GM12878 (cell line): ENCODE data around the gene CSK. TPM values are rescaled to one million over a fixed set of nuclear protein-coding genes. Genes with fewer than 3 reads are reported as not detected.
A peak's percentile ranks its signal among the peaks of the same experiment; 100 is the strongest.

Experiments used
- ATAC-seq: fragments of 200-7000 bp; cut with Tn5 transposase; 3 replicates; pipeline ENCODE4 v1.9.1; 2020; ENCODE audit warnings: mild to moderate bottlenecking, moderate library complexity
- BruUV-seq: library from RNA; stranded (reverse); fragments of 400-500 nt; replicated peaks from 2 replicates; lab custom pipeline; 2021; lab: Mats Ljungman, UMichigan
- CTCF ChIA-PET: fragments of 300-600 bp; sonication (Branson Sonifier 250); formaldehyde crosslinking; extraction: SDS; loops from one replicate; lab custom pipeline; 2021; ENCODE audit warnings: inconsistent platforms; lab: Yijun Ruan, JAX
- POLR2A ChIA-PET: fragments of 350-600 bp; formaldehyde crosslinking; extraction: SDS; loops from one replicate; lab custom pipeline; 2021; ENCODE audit warnings: inconsistent platforms; lab: Charles Lee
- RAD21 ChIA-PET: fragments of 300-600 bp; sonication (Branson Sonifier 250); formaldehyde crosslinking; loops from one replicate; lab custom pipeline; 2023; ENCODE audit warnings: antibody characterized with exemption; ENCODE audit not compliant: unreplicated experiment; lab: Charles Lee
- SMC1A ChIA-PET: fragments of 300-600 bp; sonication (Branson Sonifier 250); formaldehyde crosslinking; loops from one replicate; lab custom pipeline; 2023; ENCODE audit not compliant: unreplicated experiment, uncharacterized antibody; lab: Charles Lee
- DNase-seq: peaks from one replicate; pipeline ENCODE4 v3.0.0-alpha.2; 2011; ENCODE audit warnings: low read depth, low spot score
- FAIRE-seq: peaks from 3 replicates; lab custom pipeline; 2011; peaks lifted over from hg19 to GRCh38; lab: Jason Lieb, UNC
- H2AFZ ChIP-seq: 2 replicates; pipeline ENCODE4 v1.6.0; 2011; ENCODE audit warnings: low read depth, low read length, control low read depth; ENCODE audit not compliant: control insufficient read depth
- H3K27ac ChIP-seq: 2 replicates; pipeline ENCODE4 v1.5.1; 2011; ENCODE audit warnings: control low read depth; ENCODE audit not compliant: control insufficient read depth, insufficient read depth
- H3K27me3 ChIP-seq, 2 experiments: replicated peaks in 1 of 2; 2 replicates each; pipeline versions ENCODE4 v1.6.0 to v1.6.1; 2011; ENCODE audit warnings: low read length in 1 of 2; ENCODE audit not compliant: control insufficient read depth in 2 of 2, insufficient read depth in 2 of 2
- H3K36me3 ChIP-seq, 2 experiments: 2 replicates each; pipeline ENCODE4 v1.5.1; 2011; ENCODE audit warnings: low read length in 1 of 2; ENCODE audit not compliant: control insufficient read depth in 2 of 2, insufficient read depth in 2 of 2
- H3K4me1 ChIP-seq: 2 replicates; pipeline ENCODE4 v1.6.1; 2011; ENCODE audit warnings: mild to moderate bottlenecking, low read length, moderate library complexity, mixed read lengths; ENCODE audit not compliant: control insufficient read depth, insufficient read depth
- H3K4me2 ChIP-seq: 2 replicates; pipeline ENCODE4 v1.6.0; 2011; ENCODE audit warnings: control low read depth; ENCODE audit not compliant: control insufficient read depth, insufficient read depth
- H3K4me3 ChIP-seq: fragments of 200-600 bp; sonication (generic); 2 replicates; pipeline ENCODE4 v1.5.1; 2016
- H3K79me2 ChIP-seq: 2 replicates; pipeline ENCODE4 v1.6.0; 2011; ENCODE audit warnings: low read length; ENCODE audit not compliant: control insufficient read depth, insufficient read depth
- H3K9ac ChIP-seq: 2 replicates; pipeline ENCODE4 v1.8.0; 2011; ENCODE audit warnings: low read length, control low read depth, mixed read lengths; ENCODE audit not compliant: control insufficient read depth, insufficient read depth
- H3K9me3 ChIP-seq: replicated peaks from 3 replicates; pipeline ENCODE4 v1.5.1; 2011; ENCODE audit warnings: mild to moderate bottlenecking, low read length; ENCODE audit not compliant: control insufficient read depth, insufficient read depth
- H4K20me1 ChIP-seq: 2 replicates; pipeline ENCODE4 v1.6.0; 2011; ENCODE audit not compliant: control insufficient read depth, insufficient read depth
- BRCA1 ChIP-seq: IDR thresholded peaks from 2 replicates; pipeline ENCODE4 v1.6.1; 2011; ENCODE audit warnings: low read depth, low read length, improper control_type of control experiment
- DPF2 ChIP-seq: fragments of 450-650 bp; IDR thresholded peaks from 2 replicates; pipeline ENCODE4 v1.6.1; 2017; ENCODE audit warnings: mild to moderate bottlenecking
- GATAD2B ChIP-seq: fragments of 450-650 bp; conservative IDR thresholded peaks from 2 replicates; pipeline ENCODE4 v1.6.1; 2017; ENCODE audit warnings: low read depth, mild to moderate bottlenecking, moderate library complexity
- JUNB ChIP-seq: IDR thresholded peaks from 2 replicates; pipeline ENCODE4 v1.6.1; 2016; ENCODE audit warnings: antibody characterized with exemption, mild to moderate bottlenecking
- LARP7 ChIP-seq: fragments of 450-650 bp; IDR thresholded peaks from 2 replicates; pipeline ENCODE4 v1.6.1; 2017; ENCODE audit warnings: mild to moderate bottlenecking
- MTA3 ChIP-seq: IDR thresholded peaks from 2 replicates; pipeline ENCODE4 v1.6.1; 2012; ENCODE audit warnings: low read length, inconsistent platforms, borderline replicate concordance
- NFYA ChIP-seq: IDR thresholded peaks from 2 replicates; pipeline ENCODE4 v1.6.1; 2011; ENCODE audit warnings: low read depth, mild to moderate bottlenecking, low read length, improper control_type of control experiment, borderline replicate concordance
- TAF1 ChIP-seq: IDR thresholded peaks from 2 replicates; pipeline ENCODE4 v1.6.1; 2011; ENCODE audit warnings: mild to moderate bottlenecking, low read depth, low read length, borderline replicate concordance
- TCF12 ChIP-seq: IDR thresholded peaks from 2 replicates; pipeline ENCODE4 v1.6.1; 2011; ENCODE audit warnings: low read depth, mild to moderate bottlenecking, low read length
- ZNF384 ChIP-seq: IDR thresholded peaks from 2 replicates; pipeline ENCODE4 v1.6.1; 2012; ENCODE audit warnings: low read depth, mild to moderate bottlenecking, low read length, improper control_type of control experiment, borderline replicate concordance
- ZSCAN29 ChIP-seq: fragments of 450-650 bp; IDR thresholded peaks from 2 replicates; pipeline ENCODE4 v1.6.1; 2017; ENCODE audit warnings: mild to moderate bottlenecking, moderate library complexity
- WGBS: methylation state at CpG from one replicate; pipeline ENCODE4 v1.1.6; 2016; ENCODE audit warnings: low lambda C conversion rate; ENCODE audit not compliant: insufficient replicate concordance, insufficient coverage; ENCODE audit errors: missing lambda C conversion rate; 5-methylcytosine and 5-hydroxymethylcytosine counted together
- in situ Hi-C: fragments of 300-500 bp; cut with MboI; formaldehyde crosslinking; loops from 9 replicates; pipeline ENCODE4 v1.14.3; 2018; ENCODE audit warnings: mixed read lengths
- intact Hi-C: fragments of 100-400 bp; cut with micrococcal nuclease; formaldehyde crosslinking; loops from one replicate; pipeline ENCODE4 v1.14.2; 2022; ENCODE audit not compliant: unreplicated experiment
- polyA plus RNA-seq, 11 experiments: library from polyadenylated mRNA; depleted of rRNA in 4 of 11; unstranded in 6 of 11; stranded (reverse) in 5 of 11; fragments of >200 nt; fragmentation: Nextera tagmentation in 4 of 11; fragmentation: Illumina TruSeq in 1 of 11; extraction: Ambion mirVana in 4 of 11; extraction: Trizol in 1 of 11; gene quantifications; 1 replicate in 1 of 11; 2 replicates in 10 of 11; pipeline versions ENCODE4 v1.2.1 to v1.2.3, GENCODE V29; 2011 to 2016; ENCODE audit warnings: inconsistent platforms in 2 of 11, missing spikeins in 2 of 11, low read depth in 1 of 11
- total RNA-seq, 4 experiments: library from RNA; depleted of rRNA in 3 of 4; stranded (reverse); fragments of >200 nt in 3 of 4; fragmentation: Illumina TruSeq in 1 of 4; extraction: Trizol in 1 of 4; gene quantifications; 2 replicates each; pipeline versions ENCODE4 v1.2.1 to v1.2.3, GENCODE V29; 2013 to 2021
- TF ChIP-seq, protein P1 (sequence below): fragments of 450-650 bp; IDR thresholded peaks from 2 replicates; pipeline ENCODE4 v1.6.1; 2018; ENCODE audit warnings: borderline replicate concordance, mild to moderate bottlenecking; ENCODE audit not compliant: partially characterized antibody
- TF ChIP-seq, protein P2 (sequence below): IDR thresholded peaks from 2 replicates; pipeline ENCODE4 v1.6.1; 2012; ENCODE audit warnings: mild to moderate bottlenecking, low read depth, low read length

The CSK gene
- total and polyA plus RNA-seq, 10 of the 15 experiments (the other 5 are each of a cell fraction or from before 2014, with no cell fraction given) = 3.4 to 327 (median 75.8) TPM

DNA sequence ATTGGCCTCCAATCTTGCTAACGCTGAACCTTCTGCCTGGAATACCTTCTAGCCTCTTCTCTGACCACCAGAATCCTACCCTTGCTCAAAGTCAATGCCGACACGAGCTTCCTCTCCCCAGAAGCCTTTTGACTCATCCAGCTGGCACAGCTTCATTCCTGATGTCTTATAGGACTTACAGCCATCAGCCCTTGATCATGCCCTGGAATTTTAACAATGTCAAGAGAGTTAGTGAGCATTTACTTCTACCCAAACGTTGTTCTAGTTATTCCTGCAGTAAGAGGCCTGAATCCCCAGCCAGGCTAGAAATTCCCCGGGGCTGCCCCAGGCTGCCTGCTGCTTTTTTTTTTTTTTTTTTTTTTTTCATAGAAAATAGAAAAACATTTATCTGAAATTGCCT lies 29.3 kb upstream of the CSK start:
- H3K4me2 ChIP-seq = no peak overlapping the region
- RAD21 ChIA-PET = no interaction called here
- DNase-seq = no peak
- H3K27me3 ChIP-seq = no peaks in the 10 kb centered on the region
- H3K27ac ChIP-seq = no peak overlapping the region
- no peak for FAIRE-seq
- no peaks in the 10 kb centered on the region for H3K9me3 ChIP-seq
- no peaks in the 10 kb centered on the region for H3K36me3 ChIP-seq
- no TSS peak for BruUV-seq
- no peaks in the 10 kb centered on the region for H4K20me1 ChIP-seq
- intact Hi-C loops = no loop called here
- WGBS = 16% methylated on average over 5 of the region's 5 CpGs
- SMC1A ChIA-PET = no interaction called here
- POLR2A ChIA-PET = no interaction called here
- CTCF ChIA-PET = interaction anchor here (1.1 kb wide), 1 partner anchor 117 kb away, joined by 3 read pairs; no protein-coding TSS in a partner anchor
- no peak for ATAC-seq
- no peaks in the 10 kb centered on the region for H3K79me2 ChIP-seq
- H3K9ac ChIP-seq = no peak overlapping the region
- H2AFZ ChIP-seq = no peak overlapping the region
- TF ChIP-seq NFYA = no peak
- TF ChIP-seq BRCA1 = no peak
- peak; percentile 39; the same call in 1 of the 2 replicates for TF ChIP-seq ZNF384
- H3K4me3 ChIP-seq = no peak overlapping the region
- in situ Hi-C loops = no loop called here
- no peaks in the 10 kb centered on the region for H3K4me1 ChIP-seq

DNA sequence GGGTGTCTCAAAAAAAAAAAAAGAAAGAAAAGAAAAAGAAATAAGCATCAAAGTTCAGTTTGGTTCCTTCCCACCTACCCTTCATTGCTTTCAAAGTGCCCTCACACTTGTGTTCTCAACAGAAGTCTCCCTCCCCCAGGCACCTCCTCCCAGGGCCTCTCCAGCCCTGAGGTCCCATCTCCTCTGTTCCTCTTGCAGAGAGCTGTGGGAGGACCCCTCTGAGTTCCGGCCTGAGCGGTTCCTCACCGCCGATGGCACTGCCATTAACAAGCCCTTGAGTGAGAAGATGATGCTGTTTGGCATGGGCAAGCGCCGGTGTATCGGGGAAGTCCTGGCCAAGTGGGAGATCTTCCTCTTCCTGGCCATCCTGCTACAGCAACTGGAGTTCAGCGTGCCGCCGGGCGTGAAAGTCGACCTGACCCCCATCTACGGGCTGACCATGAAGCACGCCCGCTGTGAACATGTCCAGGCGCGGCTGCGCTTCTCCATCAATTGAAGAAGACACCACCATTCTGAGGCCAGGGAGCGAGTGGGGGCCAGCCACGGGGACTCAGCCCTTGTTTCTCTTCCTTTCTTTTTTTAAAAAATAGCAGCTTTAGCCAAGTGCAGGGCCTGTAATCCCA lies 27.2 kb upstream of the CSK start:
- Histone ChIP-seq H3K27me3 (no peaks in the 10 kb centered on the region), H3K27ac (no peak overlapping the region), H3K4me1 (no peaks in the 10 kb centered on the region), H3K79me2 (no peaks in the 10 kb centered on the region), H2AFZ (no peak overlapping the region), H3K9me3 (no peaks in the 10 kb centered on the region), H3K9ac (no peak overlapping the region), H3K4me3 (no peak overlapping the region), H3K4me2 (no peak overlapping the region), H4K20me1 (no peaks in the 10 kb centered on the region), H3K36me3 (no peaks in the 10 kb centered on the region)
- WGBS = 73% methylated on average over 20 of the region's 20 CpGs
- intact Hi-C loops = no loop called here
- ATAC-seq (no peak), FAIRE-seq (no peak), DNase-seq (no peak)
- no TSS peak for BruUV-seq
- RAD21 ChIA-PET = no interaction called here
- CTCF ChIA-PET = interaction anchor here (0.6 to 1.7 kb wide), 2 partner anchors 15 to 147 kb away, joined by 3 to 9 read pairs; no protein-coding TSS in a partner anchor
- POLR2A ChIA-PET = no interaction called here
- SMC1A ChIA-PET = no interaction called here
- in situ Hi-C loops = no loop called here
- TF ChIP-seq, protein P1, sequence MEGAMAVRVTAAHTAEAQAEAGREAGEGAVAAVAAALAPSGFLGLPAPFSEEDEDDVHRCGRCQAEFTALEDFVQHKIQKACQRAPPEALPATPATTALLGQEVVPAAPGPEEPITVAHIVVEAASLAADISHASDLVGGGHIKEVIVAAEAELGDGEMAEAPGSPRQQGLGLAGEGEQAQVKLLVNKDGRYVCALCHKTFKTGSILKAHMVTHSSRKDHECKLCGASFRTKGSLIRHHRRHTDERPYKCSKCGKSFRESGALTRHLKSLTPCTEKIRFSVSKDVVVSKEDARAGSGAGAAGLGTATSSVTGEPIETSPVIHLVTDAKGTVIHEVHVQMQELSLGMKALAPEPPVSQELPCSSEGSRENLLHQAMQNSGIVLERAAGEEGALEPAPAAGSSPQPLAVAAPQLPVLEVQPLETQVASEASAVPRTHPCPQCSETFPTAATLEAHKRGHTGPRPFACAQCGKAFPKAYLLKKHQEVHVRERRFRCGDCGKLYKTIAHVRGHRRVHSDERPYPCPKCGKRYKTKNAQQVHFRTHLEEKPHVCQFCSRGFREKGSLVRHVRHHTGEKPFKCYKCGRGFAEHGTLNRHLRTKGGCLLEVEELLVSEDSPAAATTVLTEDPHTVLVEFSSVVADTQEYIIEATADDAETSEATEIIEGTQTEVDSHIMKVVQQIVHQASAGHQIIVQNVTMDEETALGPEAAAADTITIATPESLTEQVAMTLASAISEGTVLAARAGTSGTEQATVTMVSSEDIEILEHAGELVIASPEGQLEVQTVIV = no peak
- TF ChIP-seq GATAD2B (no peak), ZSCAN29 (no peak), LARP7 (no peak), MTA3 (no peak), JUNB (no peak), TCF12 (no peak), DPF2 (no peak), TAF1 (no peak)
- TF ChIP-seq, protein P2, sequence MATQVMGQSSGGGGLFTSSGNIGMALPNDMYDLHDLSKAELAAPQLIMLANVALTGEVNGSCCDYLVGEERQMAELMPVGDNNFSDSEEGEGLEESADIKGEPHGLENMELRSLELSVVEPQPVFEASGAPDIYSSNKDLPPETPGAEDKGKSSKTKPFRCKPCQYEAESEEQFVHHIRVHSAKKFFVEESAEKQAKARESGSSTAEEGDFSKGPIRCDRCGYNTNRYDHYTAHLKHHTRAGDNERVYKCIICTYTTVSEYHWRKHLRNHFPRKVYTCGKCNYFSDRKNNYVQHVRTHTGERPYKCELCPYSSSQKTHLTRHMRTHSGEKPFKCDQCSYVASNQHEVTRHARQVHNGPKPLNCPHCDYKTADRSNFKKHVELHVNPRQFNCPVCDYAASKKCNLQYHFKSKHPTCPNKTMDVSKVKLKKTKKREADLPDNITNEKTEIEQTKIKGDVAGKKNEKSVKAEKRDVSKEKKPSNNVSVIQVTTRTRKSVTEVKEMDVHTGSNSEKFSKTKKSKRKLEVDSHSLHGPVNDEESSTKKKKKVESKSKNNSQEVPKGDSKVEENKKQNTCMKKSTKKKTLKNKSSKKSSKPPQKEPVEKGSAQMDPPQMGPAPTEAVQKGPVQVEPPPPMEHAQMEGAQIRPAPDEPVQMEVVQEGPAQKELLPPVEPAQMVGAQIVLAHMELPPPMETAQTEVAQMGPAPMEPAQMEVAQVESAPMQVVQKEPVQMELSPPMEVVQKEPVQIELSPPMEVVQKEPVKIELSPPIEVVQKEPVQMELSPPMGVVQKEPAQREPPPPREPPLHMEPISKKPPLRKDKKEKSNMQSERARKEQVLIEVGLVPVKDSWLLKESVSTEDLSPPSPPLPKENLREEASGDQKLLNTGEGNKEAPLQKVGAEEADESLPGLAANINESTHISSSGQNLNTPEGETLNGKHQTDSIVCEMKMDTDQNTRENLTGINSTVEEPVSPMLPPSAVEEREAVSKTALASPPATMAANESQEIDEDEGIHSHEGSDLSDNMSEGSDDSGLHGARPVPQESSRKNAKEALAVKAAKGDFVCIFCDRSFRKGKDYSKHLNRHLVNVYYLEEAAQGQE = no peak
